Adrenal gland (tissue), 5 donors: ENCODE results near the gene INO80D.

Experiments
- CTCF ChIP-seq, 6 experiments: fragments of 450-650 bp in 4 of 6; fragments of 200-600 bp in 2 of 6; sonication (generic) in 1 of 6; IDR thresholded peaks; 1 replicate in 5 of 6; 2 replicates in 1 of 6; pipeline versions ENCODE4 v1.5.1 to v1.8.0; 2016 to 2021; ENCODE audit warnings: antibody characterized with exemption in 6 of 6, mild to moderate bottlenecking in 2 of 6, moderate library complexity in 1 of 6
- POLR2A ChIP-seq, 2 donors: fragments of 450-650 bp; IDR thresholded peaks; one replicate each; pipeline ENCODE4 v1.6.1; 2017; ENCODE audit warnings: antibody characterized with exemption in 2 of 2, mild to moderate bottlenecking in 2 of 2, moderate library complexity in 1 of 2
- donor health status: DM: no; HTN: no; CAD: no.

DNA sequence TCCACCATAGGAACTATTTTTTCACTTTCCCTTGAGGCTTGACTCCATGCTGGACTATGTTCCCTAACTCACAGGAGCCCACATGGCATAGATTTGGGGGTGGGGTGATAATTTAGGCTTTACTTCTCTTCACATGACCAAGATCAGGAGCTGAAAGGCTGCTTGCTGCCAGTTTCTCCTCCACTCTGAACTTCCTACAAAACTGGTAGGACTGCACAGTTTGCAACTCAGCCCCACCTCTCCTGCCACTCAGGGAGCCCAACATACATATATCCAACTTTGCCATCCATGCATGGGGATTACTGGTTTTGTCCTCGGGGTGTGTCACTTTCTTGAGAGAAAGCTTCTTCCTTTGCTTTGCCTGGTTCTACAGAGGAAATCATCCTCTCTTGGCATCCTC lies 14.2 kb downstream of the INO80D start:
- TF ChIP-seq CTCF (IDR thresholded peaks at IDR 0.05) (no peak), POLR2A (IDR thresholded peaks at IDR 0.05) (no peak)
